HFF-Myc (cell line): ENCODE measurements around the gene RFX4.

ENCODE experiments used
- DNase-seq: peaks from one replicate; pipeline ENCODE4 v3.0.0-alpha.2; 2011; ENCODE audit warnings: low read depth; ENCODE audit errors: extremely low read depth
- H3K4me3 ChIP-seq: replicated peaks from 2 replicates; pipeline ENCODE4 v1.5.1; 2011; ENCODE audit warnings: low read depth, mild to moderate bottlenecking, control low read depth, low read length
- CTCF ChIP-seq: IDR thresholded peaks from 2 replicates; pipeline ENCODE4 v1.5.1; 2012; ENCODE audit warnings: mild to moderate bottlenecking, low read depth, low read length, control low read depth; ENCODE audit errors: missing control alignments

RFX4 gene

GRCh38 chr12:106576848-106577247, 6.0 kb upstream of the RFX4 start:
- no peak for TF ChIP-seq CTCF
- DNase-seq, result no peak
- H3K4me3 ChIP-seq, result no peak overlapping the region

GRCh38 chr12:106580671-106581508, 1.9 kb upstream of the RFX4 start:
- no peak overlapping the region for H3K4me3 ChIP-seq
- DNase-seq, result no peak
- TF ChIP-seq CTCF, result no peak

- no peak for TF ChIP-seq CTCF
- no peak overlapping the region for H3K4me3 ChIP-seq
These were observed 1.1 kb upstream of the RFX4 start for GRCh38 chr12:106581543-106582248.

GRCh38 chr12:106582249-106582591, 584 bp upstream of the RFX4 start:
- no peak overlapping the region for H3K4me3 ChIP-seq
- TF ChIP-seq CTCF, result no peak
- DNase-seq, result no peak

More at GRCh38 chr12:106581543-106582248, 1.1 kb upstream of the RFX4 start:
- DNase-seq, result no peak

GRCh38 chr12:106583242-106584103, 669 bp downstream of the RFX4 start:
- H3K4me3 ChIP-seq, result peak overlapping the region; percentile 20; the same call in 1 of the 2 replicates
- TF ChIP-seq CTCF, result no peak
- no peak for DNase-seq
